HG02870 (cell line): Measurements from ENCODE around the gene DDHD1.

Source experiments
- ATAC-seq: cut with Tn5 transposase; IDR thresholded peaks from one replicate; pipeline ENCODE4 v1.9.1; 2021; ENCODE audit warnings: mild to moderate bottlenecking, moderate library complexity; ENCODE audit not compliant: unreplicated experiment

DDHD1 gene

DNA sequence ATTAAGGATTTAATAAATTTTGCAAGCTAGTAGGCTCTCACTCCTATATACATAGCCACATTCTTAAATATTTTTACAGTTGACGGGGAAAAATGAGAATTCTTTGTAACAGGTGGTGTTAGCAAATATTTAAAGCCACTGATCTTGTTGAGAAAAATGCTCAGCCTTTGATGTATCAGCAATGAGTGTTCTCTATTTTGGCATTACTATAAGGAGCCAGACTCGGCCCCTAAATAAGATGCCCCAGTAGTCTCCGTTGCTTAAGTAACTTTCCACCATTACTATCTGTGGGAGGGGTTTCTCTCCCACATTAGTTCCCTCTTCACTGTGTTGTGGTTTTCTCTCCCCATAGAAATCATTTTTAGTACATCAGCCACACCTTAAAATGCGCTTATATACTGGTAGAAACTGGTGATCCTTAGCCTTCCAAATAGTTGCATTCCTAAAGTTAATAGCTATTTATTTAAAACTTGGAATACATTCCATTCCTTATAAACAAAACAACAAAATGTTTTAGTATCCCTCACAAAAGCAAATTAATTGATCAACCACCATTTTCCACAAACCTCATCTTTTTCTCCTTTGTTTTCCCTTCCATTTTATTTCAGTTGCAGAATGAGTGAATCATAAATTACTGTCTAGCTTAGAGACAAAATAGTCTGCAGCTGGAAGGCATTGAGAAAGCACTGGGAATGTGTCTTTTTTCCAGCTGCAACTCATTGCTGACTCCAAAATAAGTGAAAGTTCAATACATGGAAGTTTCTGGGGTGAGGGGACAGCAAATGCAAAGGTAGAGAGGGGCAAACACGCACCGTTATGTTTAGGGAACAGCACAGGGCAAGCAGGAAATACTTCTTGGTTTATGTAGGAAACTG is 117.5 kb downstream of the DDHD1 start:
- ATAC-seq: no peak

DNA sequence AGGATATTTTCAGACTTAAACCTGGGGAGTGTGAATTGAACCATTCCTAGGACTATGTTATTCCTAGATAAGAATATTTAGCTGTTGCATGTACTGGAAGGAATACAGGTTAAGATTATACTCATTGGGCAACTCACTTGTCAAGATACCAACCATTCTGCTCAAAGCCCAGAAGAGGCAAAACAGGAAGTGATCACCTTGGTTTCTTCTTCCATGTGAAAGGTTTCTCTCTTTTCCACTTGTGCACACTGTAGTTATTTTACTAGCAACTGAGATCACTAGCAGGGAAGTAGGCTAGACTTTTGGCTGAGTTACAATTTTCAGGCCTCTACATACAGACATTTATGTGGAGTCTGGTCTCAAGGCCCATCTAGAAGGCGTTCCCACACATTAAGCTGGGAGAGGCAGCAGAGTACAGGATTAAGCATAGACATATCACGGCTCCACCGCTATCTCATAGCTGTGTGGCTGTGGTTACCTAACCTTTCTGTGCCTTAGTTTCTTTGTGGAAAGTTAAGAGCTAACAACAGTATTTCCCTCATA is 118.4 kb downstream of the DDHD1 start:
- no peak for ATAC-seq

DNA sequence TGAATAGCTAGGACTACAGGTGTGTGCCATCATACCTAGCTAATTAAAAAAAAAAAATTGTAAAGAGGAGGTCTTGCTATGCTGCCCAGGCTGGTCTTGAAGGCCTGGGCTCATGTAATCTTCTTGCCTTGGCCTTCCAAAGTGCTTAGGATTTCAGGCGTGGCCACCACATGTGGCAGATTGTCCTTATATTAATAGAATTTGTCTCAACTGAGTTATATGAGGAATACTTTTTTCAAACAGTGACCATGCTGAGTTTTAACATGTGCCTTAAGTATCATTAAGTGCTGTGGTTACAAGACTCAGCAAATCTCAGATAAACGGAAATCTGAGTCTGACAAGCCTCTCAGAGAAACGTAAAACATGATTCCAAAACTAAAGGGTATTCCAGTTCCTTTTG is 119.1 kb downstream of the DDHD1 start:
- ATAC-seq: no peak

GRCh38 chr14:53032838-53033390 is 120.2 kb downstream of the DDHD1 start:
- ATAC-seq: no peak

- ATAC-seq: no peak
Observed at GRCh38 chr14:53032161-53032803, 120.8 kb downstream of the DDHD1 start.

GRCh38 chr14:53027562-53027961 is 125.6 kb downstream of the DDHD1 start:
- no peak for ATAC-seq

GRCh38 chr14:53027041-53027440 is 126.1 kb downstream of the DDHD1 start:
- no peak for ATAC-seq

GRCh38 chr14:53023325-53023724 is 129.8 kb downstream of the DDHD1 start:
- ATAC-seq: no peak

GRCh38 chr14:53022593-53022992 is 130.5 kb downstream of the DDHD1 start:
- no peak for ATAC-seq

GRCh38 chr14:53020193-53020932 is 132.8 kb downstream of the DDHD1 start:
- no peak for ATAC-seq

- no peak for ATAC-seq
Observed at GRCh38 chr14:53019406-53019805, 133.7 kb downstream of the DDHD1 start.

- no peak for ATAC-seq
Observed at GRCh38 chr14:53017837-53018236, 135.3 kb downstream of the DDHD1 start.

- ATAC-seq: no peak
Observed at GRCh38 chr14:53016919-53017318, 136.2 kb downstream of the DDHD1 start.

- no peak for ATAC-seq
Observed at GRCh38 chr14:53016491-53016890, 136.6 kb downstream of the DDHD1 start.

- ATAC-seq: no peak
Observed at GRCh38 chr14:53011053-53011462, 142.1 kb downstream of the DDHD1 start.

- ATAC-seq: no peak
Observed at GRCh38 chr14:53010193-53011040, 142.7 kb downstream of the DDHD1 start.

DNA sequence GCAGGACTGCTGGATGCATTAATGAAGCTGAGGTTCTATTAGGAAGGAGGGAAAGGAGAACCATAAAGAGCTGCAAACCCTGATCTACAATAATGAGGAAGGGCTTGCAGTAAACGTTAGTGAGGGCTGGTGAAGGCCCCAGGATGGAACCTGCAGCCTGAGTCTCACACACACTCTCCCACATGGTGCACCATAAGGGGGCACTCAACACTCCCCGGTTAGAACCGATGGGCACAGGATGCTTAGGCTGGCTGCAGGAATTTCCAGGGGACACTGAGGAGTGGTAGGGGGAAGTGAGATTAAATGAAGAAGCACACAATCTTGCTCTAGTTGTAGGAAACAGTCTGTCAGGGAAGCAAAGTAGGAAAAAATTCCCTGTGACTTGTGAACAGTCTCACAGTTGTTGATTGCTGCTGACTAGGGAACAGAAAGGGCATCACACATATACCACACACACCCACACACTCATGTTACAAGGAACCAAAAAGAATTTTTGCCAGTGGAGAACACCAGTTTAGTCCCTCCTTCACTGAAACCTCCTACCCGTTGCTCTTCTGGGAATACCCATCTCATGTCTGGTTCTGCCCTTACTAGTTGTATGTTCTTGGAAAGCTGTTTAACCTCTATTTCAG is 146.1 kb downstream of the DDHD1 start:
- ATAC-seq: no peak

DNA sequence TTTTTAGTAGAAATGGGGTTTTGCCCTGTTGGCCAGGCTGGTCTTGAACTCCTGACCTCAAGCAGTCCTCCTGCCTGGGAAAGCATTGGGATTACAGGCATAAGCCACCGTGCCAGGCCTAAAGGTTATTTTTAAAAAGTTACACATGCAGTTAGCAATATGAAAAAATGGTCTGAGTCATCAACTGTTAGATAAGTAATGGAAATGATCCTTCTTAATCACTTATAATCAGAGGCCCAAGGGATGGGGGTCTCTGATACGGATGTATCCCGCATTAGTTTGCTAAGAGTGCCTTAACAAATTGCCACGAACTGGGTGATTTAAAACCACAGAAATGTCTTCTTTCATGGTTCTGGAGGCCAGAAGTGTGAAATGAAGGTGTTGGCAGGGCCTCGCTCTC is 148.1 kb downstream of the DDHD1 start:
- ATAC-seq: no peak

DNA sequence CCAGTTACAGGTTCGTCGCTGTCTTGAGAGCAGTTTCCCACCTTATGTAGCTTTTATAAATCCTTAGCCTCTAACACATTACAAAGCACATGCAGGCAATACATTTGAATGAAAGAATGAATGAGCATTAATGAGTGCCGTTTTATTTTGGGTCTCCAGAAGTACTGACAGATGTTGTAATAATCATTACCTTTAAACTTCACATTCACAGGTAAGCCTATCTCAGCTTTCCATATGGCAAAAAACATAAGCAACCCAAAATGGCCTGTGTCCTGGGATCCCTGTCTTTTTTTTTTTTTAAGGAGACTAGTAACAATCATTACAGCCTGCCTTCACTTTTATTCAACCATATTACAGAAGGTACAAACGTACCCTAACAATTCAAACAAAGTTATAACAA is 149.3 kb downstream of the DDHD1 start:
- ATAC-seq: no peak

GRCh38 chr14:53002576-53002975 is 150.5 kb downstream of the DDHD1 start:
- no peak for ATAC-seq
